GM23338 (cell line): ENCODE data around the gene ALDH8A1.

Source experiments
- CREB1 ChIP-seq: fragments of 250-450 bp; sonication (Bioruptor Pico); IDR thresholded peaks from 2 replicates; pipeline ENCODE4 v1.5.0; 2020; ENCODE audit warnings: low read depth, mild to moderate bottlenecking, moderate library complexity
- EZH2 ChIP-seq: fragments of 200-600 bp; sonication (generic); IDR thresholded peaks from one replicate; pipeline ENCODE4 v1.8.0; 2017; ENCODE audit warnings: antibody characterized with exemption, mild to moderate bottlenecking, low read depth; ENCODE audit not compliant: unreplicated experiment
- EZH2phosphoT487 ChIP-seq: fragments of 200-600 bp; sonication (generic); IDR thresholded peaks from one replicate; pipeline ENCODE4 v1.8.1; 2018; ENCODE audit warnings: antibody characterized with exemption; ENCODE audit not compliant: unreplicated experiment
- JUNB ChIP-seq: IDR thresholded peaks from one replicate; pipeline ENCODE4 v1.6.1; 2016; ENCODE audit warnings: antibody characterized with exemption; ENCODE audit not compliant: unreplicated experiment
- NANOG ChIP-seq: IDR thresholded peaks from 2 replicates; pipeline ENCODE4 v1.6.1; 2016; ENCODE audit warnings: antibody characterized with exemption, borderline replicate concordance
- POLR2AphosphoS5 ChIP-seq: IDR thresholded peaks from 2 replicates; pipeline ENCODE4 v1.6.1; 2016; ENCODE audit warnings: antibody characterized with exemption, low read depth
- STAT1 ChIP-seq: IDR thresholded peaks from one replicate; pipeline ENCODE4 v1.6.1; 2016; ENCODE audit warnings: antibody characterized with exemption; ENCODE audit not compliant: unreplicated experiment
- ZNF114 ChIP-seq: fragments of 250-450 bp; sonication (Bioruptor Pico); IDR thresholded peaks from 2 replicates; pipeline ENCODE4 v1.5.0; 2020; ENCODE audit warnings: mild to moderate bottlenecking, moderate library complexity
- ZNF331 ChIP-seq: fragments of 250-450 bp; sonication (Bioruptor Pico); IDR thresholded peaks from 2 replicates; pipeline ENCODE4 v1.5.0; 2020; ENCODE audit warnings: low read depth, mild to moderate bottlenecking, moderate library complexity
- TF ChIP-seq, protein P1 (sequence below), 2 experiments: fragments of 200-600 bp in 1 of 2; sonication (generic) in 1 of 2; conservative IDR thresholded peaks; 2 replicates each; pipeline versions ENCODE4 v1.5.1 to v1.6.1; 2016 to 2017; ENCODE audit warnings: antibody characterized with exemption in 2 of 2, low read depth in 2 of 2, mild to moderate bottlenecking in 2 of 2, moderate library complexity in 1 of 2
- TF ChIP-seq, protein P2 (sequence below): IDR thresholded peaks from one replicate; pipeline ENCODE4 v1.6.1; 2018; ENCODE audit warnings: antibody characterized with exemption; ENCODE audit not compliant: unreplicated experiment
- TF ChIP-seq, protein P3 (sequence below): IDR thresholded peaks from 2 replicates; pipeline ENCODE4 v1.6.1; 2016; ENCODE audit warnings: antibody characterized with exemption
- TF ChIP-seq, protein P4 (sequence below): fragments of 250-450 bp; sonication (Bioruptor Pico); IDR thresholded peaks from 2 replicates; pipeline ENCODE4 v1.5.0; 2020; ENCODE audit warnings: mild to moderate bottlenecking, moderate library complexity

DNA sequence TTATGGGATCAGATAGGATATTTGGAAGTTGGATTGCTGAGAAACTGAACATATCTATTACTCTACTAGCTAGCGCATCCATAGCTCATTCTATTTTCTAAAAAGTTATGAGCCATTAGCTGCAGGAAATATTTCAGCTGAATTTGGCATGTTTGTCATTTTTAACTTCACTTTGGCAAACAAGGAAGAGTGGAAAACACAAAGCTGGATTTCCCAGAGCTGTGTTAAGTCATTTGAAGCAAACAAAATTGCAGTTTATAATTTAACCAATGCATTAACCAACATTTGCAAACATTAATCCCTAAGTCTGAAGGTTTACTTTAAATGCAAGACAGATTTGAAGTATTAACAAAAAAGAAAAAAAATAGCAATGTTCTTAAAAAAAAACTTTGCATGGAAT lies 1.2 kb downstream of the ALDH8A1 start:
- TF ChIP-seq, protein P1, sequence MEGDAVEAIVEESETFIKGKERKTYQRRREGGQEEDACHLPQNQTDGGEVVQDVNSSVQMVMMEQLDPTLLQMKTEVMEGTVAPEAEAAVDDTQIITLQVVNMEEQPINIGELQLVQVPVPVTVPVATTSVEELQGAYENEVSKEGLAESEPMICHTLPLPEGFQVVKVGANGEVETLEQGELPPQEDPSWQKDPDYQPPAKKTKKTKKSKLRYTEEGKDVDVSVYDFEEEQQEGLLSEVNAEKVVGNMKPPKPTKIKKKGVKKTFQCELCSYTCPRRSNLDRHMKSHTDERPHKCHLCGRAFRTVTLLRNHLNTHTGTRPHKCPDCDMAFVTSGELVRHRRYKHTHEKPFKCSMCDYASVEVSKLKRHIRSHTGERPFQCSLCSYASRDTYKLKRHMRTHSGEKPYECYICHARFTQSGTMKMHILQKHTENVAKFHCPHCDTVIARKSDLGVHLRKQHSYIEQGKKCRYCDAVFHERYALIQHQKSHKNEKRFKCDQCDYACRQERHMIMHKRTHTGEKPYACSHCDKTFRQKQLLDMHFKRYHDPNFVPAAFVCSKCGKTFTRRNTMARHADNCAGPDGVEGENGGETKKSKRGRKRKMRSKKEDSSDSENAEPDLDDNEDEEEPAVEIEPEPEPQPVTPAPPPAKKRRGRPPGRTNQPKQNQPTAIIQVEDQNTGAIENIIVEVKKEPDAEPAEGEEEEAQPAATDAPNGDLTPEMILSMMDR (conservative IDR thresholded peaks at IDR 0.05; ENCODE audit: low read depth in 2 of 2): no peak
- no peak for TF ChIP-seq POLR2AphosphoS5
- TF ChIP-seq, protein P2, sequence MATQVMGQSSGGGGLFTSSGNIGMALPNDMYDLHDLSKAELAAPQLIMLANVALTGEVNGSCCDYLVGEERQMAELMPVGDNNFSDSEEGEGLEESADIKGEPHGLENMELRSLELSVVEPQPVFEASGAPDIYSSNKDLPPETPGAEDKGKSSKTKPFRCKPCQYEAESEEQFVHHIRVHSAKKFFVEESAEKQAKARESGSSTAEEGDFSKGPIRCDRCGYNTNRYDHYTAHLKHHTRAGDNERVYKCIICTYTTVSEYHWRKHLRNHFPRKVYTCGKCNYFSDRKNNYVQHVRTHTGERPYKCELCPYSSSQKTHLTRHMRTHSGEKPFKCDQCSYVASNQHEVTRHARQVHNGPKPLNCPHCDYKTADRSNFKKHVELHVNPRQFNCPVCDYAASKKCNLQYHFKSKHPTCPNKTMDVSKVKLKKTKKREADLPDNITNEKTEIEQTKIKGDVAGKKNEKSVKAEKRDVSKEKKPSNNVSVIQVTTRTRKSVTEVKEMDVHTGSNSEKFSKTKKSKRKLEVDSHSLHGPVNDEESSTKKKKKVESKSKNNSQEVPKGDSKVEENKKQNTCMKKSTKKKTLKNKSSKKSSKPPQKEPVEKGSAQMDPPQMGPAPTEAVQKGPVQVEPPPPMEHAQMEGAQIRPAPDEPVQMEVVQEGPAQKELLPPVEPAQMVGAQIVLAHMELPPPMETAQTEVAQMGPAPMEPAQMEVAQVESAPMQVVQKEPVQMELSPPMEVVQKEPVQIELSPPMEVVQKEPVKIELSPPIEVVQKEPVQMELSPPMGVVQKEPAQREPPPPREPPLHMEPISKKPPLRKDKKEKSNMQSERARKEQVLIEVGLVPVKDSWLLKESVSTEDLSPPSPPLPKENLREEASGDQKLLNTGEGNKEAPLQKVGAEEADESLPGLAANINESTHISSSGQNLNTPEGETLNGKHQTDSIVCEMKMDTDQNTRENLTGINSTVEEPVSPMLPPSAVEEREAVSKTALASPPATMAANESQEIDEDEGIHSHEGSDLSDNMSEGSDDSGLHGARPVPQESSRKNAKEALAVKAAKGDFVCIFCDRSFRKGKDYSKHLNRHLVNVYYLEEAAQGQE: no peak
- TF ChIP-seq EZH2: no peak
- no peak for TF ChIP-seq CREB1
- TF ChIP-seq, protein P3, sequence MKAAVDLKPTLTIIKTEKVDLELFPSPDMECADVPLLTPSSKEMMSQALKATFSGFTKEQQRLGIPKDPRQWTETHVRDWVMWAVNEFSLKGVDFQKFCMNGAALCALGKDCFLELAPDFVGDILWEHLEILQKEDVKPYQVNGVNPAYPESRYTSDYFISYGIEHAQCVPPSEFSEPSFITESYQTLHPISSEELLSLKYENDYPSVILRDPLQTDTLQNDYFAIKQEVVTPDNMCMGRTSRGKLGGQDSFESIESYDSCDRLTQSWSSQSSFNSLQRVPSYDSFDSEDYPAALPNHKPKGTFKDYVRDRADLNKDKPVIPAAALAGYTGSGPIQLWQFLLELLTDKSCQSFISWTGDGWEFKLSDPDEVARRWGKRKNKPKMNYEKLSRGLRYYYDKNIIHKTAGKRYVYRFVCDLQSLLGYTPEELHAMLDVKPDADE: no peak
- no peak for TF ChIP-seq EZH2phosphoT487
- TF ChIP-seq ZNF114 (CRISPR knock-in tag): no peak
- TF ChIP-seq NANOG: no peak
- TF ChIP-seq ZNF331 (CRISPR knock-in tag): no peak
- TF ChIP-seq, protein P4, sequence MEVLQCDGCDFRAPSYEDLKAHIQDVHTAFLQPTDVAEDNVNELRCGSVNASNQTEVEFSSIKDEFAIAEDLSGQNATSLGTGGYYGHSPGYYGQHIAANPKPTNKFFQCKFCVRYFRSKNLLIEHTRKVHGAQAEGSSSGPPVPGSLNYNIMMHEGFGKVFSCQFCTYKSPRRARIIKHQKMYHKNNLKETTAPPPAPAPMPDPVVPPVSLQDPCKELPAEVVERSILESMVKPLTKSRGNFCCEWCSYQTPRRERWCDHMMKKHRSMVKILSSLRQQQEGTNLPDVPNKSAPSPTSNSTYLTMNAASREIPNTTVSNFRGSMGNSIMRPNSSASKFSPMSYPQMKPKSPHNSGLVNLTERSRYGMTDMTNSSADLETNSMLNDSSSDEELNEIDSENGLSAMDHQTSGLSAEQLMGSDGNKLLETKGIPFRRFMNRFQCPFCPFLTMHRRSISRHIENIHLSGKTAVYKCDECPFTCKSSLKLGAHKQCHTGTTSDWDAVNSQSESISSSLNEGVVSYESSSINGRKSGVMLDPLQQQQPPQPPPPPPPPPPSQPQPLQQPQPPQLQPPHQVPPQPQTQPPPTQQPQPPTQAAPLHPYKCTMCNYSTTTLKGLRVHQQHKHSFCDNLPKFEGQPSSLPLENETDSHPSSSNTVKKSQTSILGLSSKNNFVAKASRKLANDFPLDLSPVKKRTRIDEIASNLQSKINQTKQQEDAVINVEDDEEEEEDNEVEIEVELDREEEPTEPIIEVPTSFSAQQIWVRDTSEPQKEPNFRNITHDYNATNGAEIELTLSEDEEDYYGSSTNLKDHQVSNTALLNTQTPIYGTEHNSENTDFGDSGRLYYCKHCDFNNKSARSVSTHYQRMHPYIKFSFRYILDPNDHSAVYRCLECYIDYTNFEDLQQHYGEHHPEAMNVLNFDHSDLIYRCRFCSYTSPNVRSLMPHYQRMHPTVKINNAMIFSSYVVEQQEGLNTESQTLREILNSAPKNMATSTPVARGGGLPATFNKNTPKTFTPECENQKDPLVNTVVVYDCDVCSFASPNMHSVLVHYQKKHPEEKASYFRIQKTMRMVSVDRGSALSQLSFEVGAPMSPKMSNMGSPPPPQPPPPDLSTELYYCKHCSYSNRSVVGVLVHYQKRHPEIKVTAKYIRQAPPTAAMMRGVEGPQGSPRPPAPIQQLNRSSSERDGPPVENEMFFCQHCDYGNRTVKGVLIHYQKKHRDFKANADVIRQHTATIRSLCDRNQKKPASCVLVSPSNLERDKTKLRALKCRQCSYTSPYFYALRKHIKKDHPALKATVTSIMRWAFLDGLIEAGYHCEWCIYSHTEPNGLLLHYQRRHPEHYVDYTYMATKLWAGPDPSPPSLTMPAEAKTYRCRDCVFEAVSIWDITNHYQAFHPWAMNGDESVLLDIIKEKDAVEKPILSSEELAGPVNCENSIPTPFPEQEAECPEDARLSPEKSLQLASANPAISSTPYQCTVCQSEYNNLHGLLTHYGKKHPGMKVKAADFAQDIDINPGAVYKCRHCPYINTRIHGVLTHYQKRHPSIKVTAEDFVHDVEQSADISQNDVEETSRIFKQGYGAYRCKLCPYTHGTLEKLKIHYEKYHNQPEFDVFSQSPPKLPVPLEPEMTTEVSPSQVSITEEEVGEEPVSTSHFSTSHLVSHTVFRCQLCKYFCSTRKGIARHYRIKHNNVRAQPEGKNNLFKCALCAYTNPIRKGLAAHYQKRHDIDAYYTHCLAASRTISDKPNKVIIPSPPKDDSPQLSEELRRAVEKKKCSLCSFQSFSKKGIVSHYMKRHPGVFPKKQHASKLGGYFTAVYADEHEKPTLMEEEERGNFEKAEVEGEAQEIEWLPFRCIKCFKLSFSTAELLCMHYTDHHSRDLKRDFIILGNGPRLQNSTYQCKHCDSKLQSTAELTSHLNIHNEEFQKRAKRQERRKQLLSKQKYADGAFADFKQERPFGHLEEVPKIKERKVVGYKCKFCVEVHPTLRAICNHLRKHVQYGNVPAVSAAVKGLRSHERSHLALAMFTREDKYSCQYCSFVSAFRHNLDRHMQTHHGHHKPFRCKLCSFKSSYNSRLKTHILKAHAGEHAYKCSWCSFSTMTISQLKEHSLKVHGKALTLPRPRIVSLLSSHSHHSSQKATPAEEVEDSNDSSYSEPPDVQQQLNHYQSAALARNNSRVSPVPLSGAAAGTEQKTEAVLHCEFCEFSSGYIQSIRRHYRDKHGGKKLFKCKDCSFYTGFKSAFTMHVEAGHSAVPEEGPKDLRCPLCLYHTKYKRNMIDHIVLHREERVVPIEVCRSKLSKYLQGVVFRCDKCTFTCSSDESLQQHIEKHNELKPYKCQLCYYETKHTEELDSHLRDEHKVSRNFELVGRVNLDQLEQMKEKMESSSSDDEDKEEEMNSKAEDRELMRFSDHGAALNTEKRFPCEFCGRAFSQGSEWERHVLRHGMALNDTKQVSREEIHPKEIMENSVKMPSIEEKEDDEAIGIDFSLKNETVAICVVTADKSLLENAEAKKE (CRISPR knock-in tag): no peak
- no peak for TF ChIP-seq JUNB
- TF ChIP-seq STAT1: no peak
